RPMI8226 (cell line): ENCODE results near the gene DAB1.

Experiments used
- DNase-seq: peaks from one replicate; pipeline ENCODE4 v3.0.0-alpha.2; 2015

Gene DAB1

GRCh38 chr1:57311006-57311405, 112.9 kb downstream of the DAB1 start:
- DNase-seq = no peak

- no peak for DNase-seq
Measured at GRCh38 chr1:57309630-57310029, 114.2 kb downstream of the DAB1 start.

- peak; percentile 65 for DNase-seq
Measured at GRCh38 chr1:57307392-57308170, 116.3 kb downstream of the DAB1 start.

GRCh38 chr1:57304591-57304990, 119.3 kb downstream of the DAB1 start:
- no peak for DNase-seq

GRCh38 chr1:57302812-57303596, 120.9 kb downstream of the DAB1 start:
- no peak for DNase-seq

- no peak for DNase-seq
Measured at GRCh38 chr1:57300186-57300585, 123.7 kb downstream of the DAB1 start.

- no peak for DNase-seq
Measured at GRCh38 chr1:57296726-57297250, 127.1 kb downstream of the DAB1 start.

- DNase-seq = no peak
Measured at GRCh38 chr1:57295326-57295725, 128.5 kb downstream of the DAB1 start.

GRCh38 chr1:57294177-57294576, 129.7 kb downstream of the DAB1 start:
- DNase-seq = no peak

- no peak for DNase-seq
Measured at GRCh38 chr1:57293214-57293613, 130.6 kb downstream of the DAB1 start.

GRCh38 chr1:57289781-57290180, 134.1 kb downstream of the DAB1 start:
- no peak for DNase-seq

- no peak for DNase-seq
Measured at GRCh38 chr1:57285992-57286391, 137.9 kb downstream of the DAB1 start.

GRCh38 chr1:57282411-57282810, 141.4 kb downstream of the DAB1 start:
- DNase-seq = no peak

GRCh38 chr1:57281324-57281723, 142.5 kb downstream of the DAB1 start:
- no peak for DNase-seq

- no peak for DNase-seq
Measured at GRCh38 chr1:57279909-57280666, 143.8 kb downstream of the DAB1 start.

GRCh38 chr1:57278558-57278957, 145.3 kb downstream of the DAB1 start:
- no peak for DNase-seq

GRCh38 chr1:57277681-57278080, 146.2 kb downstream of the DAB1 start:
- no peak for DNase-seq

GRCh38 chr1:57276918-57277317, 146.9 kb downstream of the DAB1 start:
- DNase-seq = no peak

GRCh38 chr1:57272601-57273000, 151.3 kb downstream of the DAB1 start:
- DNase-seq = no peak

GRCh38 chr1:57272150-57272549, 151.7 kb downstream of the DAB1 start:
- DNase-seq = no peak

- no peak for DNase-seq
Measured at GRCh38 chr1:57270927-57271698, 152.7 kb downstream of the DAB1 start.

GRCh38 chr1:57269630-57270225, 154.1 kb downstream of the DAB1 start:
- no peak for DNase-seq
